ENCODE data around the gene LMTK3.

- no peak for TF ChIP-seq CTCF (conservative IDR thresholded peaks at IDR 0.05)
- no peak for TF ChIP-seq ZFX (IDR thresholded peaks at IDR 0.05)
Observed at GRCh38 chr19:48480183-48480557, 31.5 kb downstream of the LMTK3 start.

Measured in C4-2B (cell line).